ENCODE measurements around the gene TMEM11.

GRCh38 chr17:21210411-21211076 is 3.4 kb downstream of the TMEM11 start:
- no peak for TF ChIP-seq CTCF (optimal IDR thresholded peaks at IDR 0.05 in 1 of 3, IDR thresholded peaks at IDR 0.05 in 1 of 3, conservative IDR thresholded peaks at IDR 0.05 in 1 of 3; ENCODE audit: extremely low read depth in 1 of 3, insufficient read depth in 2 of 3, low read length in 3 of 3)
- no peak for TF ChIP-seq EZH2 (IDR thresholded peaks at IDR 0.05; ENCODE audit: low read length)

All from keratinocyte (primary cell).